ENCODE measurements around the gene KCNQ5. TPM values are rescaled to one million over a fixed set of nuclear protein-coding genes. Genes with fewer than 3 reads are reported as not detected.

Gene KCNQ5
- total and polyA plus RNA-seq, 2 of the 8 experiments (the other 6 are each of a cell fraction or from before 2014, with no cell fraction given), result 0.83 to 1.2 TPM

DNA sequence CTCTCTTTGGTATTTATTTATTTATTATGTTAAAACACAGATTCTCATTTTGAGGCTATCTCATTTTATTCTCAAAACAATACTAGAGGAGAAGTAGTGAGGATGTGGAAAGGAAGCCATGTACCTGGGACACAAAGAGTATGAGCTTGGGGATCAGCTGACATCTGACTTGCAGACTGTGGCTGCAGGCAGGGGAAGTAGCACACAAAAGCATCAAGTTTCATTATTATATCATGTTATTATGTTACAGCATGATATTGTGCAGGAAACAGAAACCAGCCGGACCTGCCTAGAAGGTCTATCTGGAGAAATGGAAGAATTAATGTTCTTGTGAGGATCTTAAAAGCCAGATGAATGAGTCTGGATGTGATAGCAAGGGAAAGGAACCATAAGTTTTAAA, 355.2 kb downstream of the KCNQ5 start:
- Histone ChIP-seq H3K9me3 (ENCODE audit: insufficient read depth in 2 of 2, low read depth in 1 of 2, low read length in 1 of 2) (no peaks in the 10 kb centered on the region), H2AK5ac (ENCODE audit: low read depth, low read length) (no peak overlapping the region), H3K56ac (replicated peaks; ENCODE audit: insufficient read length, low read depth, low read length) (no peak overlapping the region), H4K5ac (ENCODE audit: insufficient read length, low read depth, low read length) (no peak overlapping the region), H3K14ac (ENCODE audit: insufficient read length) (no peak overlapping the region), H3K23me2 (ENCODE audit: low read depth, low read length) (no peaks in the 10 kb centered on the region), H3K79me2 (ENCODE audit: control insufficient read depth in 1 of 2, insufficient read depth in 2 of 2, low read length in 2 of 2) (no peaks in the 10 kb centered on the region), H2BK15ac (ENCODE audit: low read length) (no peak overlapping the region), H4K20me1 (replicated peaks in 1 of 2; ENCODE audit: control insufficient read depth in 1 of 2, insufficient read depth in 2 of 2, low read length in 2 of 2) (no peaks in the 10 kb centered on the region), H3K36me3 (ENCODE audit: control insufficient read depth in 2 of 4, insufficient read depth in 4 of 4, low read length in 3 of 4) (no peaks in the 10 kb centered on the region), H2BK20ac (ENCODE audit: low read length) (no peak overlapping the region), H2BK120ac (replicated peaks; ENCODE audit: low read depth, low read length) (no peak overlapping the region), H3K4me1 (replicated peaks in 1 of 4; ENCODE audit: control insufficient read depth in 3 of 4, insufficient read depth in 4 of 4, low read length in 3 of 4) (no peaks in the 10 kb centered on the region; a peak in 2 of 7 replicates), H2BK12ac (ENCODE audit: low read depth, low read length) (no peak overlapping the region), H3K23ac (ENCODE audit: insufficient read length) (no peak overlapping the region), H2AFZ (ENCODE audit: low read length) (no peak overlapping the region), H4K91ac (replicated peaks; ENCODE audit: insufficient read length, low read length) (no peak overlapping the region), H3K4me2 (ENCODE audit: insufficient read depth in 1 of 2, low read depth in 2 of 2, low read length in 2 of 2) (no peak overlapping the region), H3K27ac (ENCODE audit: low read depth, low read length) (no peak overlapping the region), H3K18ac (ENCODE audit: extremely low read depth, low read length) (no peak overlapping the region), H3K79me1 (ENCODE audit: low read depth, low read length) (no peaks in the 10 kb centered on the region), H2BK5ac (ENCODE audit: low read depth, low read length) (no peak overlapping the region), H3K4ac (replicated peaks; ENCODE audit: insufficient read length, low read depth, low read length) (no peak overlapping the region), H4K8ac (ENCODE audit: extremely low read depth, insufficient read depth, low read length) (no peak overlapping the region), H3K9ac (replicated peaks in 1 of 4; ENCODE audit: extremely low read depth in 1 of 4, low read depth in 3 of 4, low read length in 3 of 4) (no peak overlapping the region), H3K27me3 (replicated peaks in 1 of 4; ENCODE audit: control insufficient read depth in 3 of 4, extremely low read depth in 1 of 4, insufficient read depth in 3 of 4, low read length in 3 of 4) (no peaks in the 10 kb centered on the region), H3K4me3 (ENCODE audit: extremely low read depth in 1 of 4, insufficient read depth in 2 of 4, low read depth in 3 of 4, low read length in 4 of 4) (no peak overlapping the region)
- POLR2A ChIA-PET (ENCODE audit: partially characterized antibody), result no interaction called here
- FAIRE-seq (no peak), DNase-seq (ENCODE audit: low read depth in 1 of 2, low spot score in 2 of 2) (no peak)
- 91% methylated on average over 1 of the region's 1 CpG; no CpG with 5 or more reads in 1 of the 2 experiments for WGBS, 2 experiments (ENCODE audit: extremely low coverage in 1 of 2, insufficient coverage in 1 of 2, insufficient read length in 1 of 2, insufficient replicate concordance in 2 of 2, low coverage in 1 of 2, low lambda C conversion rate in 2 of 2, missing lambda C conversion rate in 1 of 2)
- CTCF ChIA-PET (ENCODE audit: partially characterized antibody), result no interaction called here
- no peak for TF ChIP-seq SRF (IDR thresholded peaks at IDR 0.05; ENCODE audit: low read depth, low read length)
- no peak for TF ChIP-seq HDAC6 (IDR thresholded peaks at IDR 0.05; ENCODE audit: low read depth, low read length)
- TF ChIP-seq CHD1 (IDR thresholded peaks at IDR 0.05; ENCODE audit: low read depth, low read length), result no peak
- no peak for TF ChIP-seq GTF2F1 (IDR thresholded peaks at IDR 0.05; ENCODE audit: borderline replicate concordance, low read depth, low read length)
- TF ChIP-seq RAD21 (IDR thresholded peaks at IDR 0.05 in 1 of 2, conservative IDR thresholded peaks at IDR 0.05 in 1 of 2; ENCODE audit: low read depth in 2 of 2, low read length in 2 of 2), result no peak
- TF ChIP-seq FOSL1 (IDR thresholded peaks at IDR 0.05; ENCODE audit: insufficient read depth, low read depth, low read length), result no peak
- TF ChIP-seq, protein P1, sequence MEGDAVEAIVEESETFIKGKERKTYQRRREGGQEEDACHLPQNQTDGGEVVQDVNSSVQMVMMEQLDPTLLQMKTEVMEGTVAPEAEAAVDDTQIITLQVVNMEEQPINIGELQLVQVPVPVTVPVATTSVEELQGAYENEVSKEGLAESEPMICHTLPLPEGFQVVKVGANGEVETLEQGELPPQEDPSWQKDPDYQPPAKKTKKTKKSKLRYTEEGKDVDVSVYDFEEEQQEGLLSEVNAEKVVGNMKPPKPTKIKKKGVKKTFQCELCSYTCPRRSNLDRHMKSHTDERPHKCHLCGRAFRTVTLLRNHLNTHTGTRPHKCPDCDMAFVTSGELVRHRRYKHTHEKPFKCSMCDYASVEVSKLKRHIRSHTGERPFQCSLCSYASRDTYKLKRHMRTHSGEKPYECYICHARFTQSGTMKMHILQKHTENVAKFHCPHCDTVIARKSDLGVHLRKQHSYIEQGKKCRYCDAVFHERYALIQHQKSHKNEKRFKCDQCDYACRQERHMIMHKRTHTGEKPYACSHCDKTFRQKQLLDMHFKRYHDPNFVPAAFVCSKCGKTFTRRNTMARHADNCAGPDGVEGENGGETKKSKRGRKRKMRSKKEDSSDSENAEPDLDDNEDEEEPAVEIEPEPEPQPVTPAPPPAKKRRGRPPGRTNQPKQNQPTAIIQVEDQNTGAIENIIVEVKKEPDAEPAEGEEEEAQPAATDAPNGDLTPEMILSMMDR (IDR thresholded peaks at IDR 0.05; ENCODE audit: control extremely low read depth in 1 of 3, insufficient read depth in 1 of 3, low read depth in 1 of 3, low read length in 3 of 3), result no peak
- no peak for TF ChIP-seq KDM4A (IDR thresholded peaks at IDR 0.05; ENCODE audit: low read depth, low read length, severe bottlenecking)
- no peak for TF ChIP-seq BCL11A (IDR thresholded peaks at IDR 0.05; ENCODE audit: low read depth in 2 of 2, low read length in 2 of 2)
- no peak for TF ChIP-seq JUND (IDR thresholded peaks at IDR 0.05; ENCODE audit: low read length)
- TF ChIP-seq SIN3A (conservative IDR thresholded peaks at IDR 0.05 in 1 of 2, IDR thresholded peaks at IDR 0.05 in 1 of 2; ENCODE audit: low read depth in 1 of 2, low read length in 2 of 2), result no peak
- no peak for TF ChIP-seq SIRT6 (IDR thresholded peaks at IDR 0.05; ENCODE audit: low read length)

All from H1 (cell line).